Measurements from ENCODE around the gene MCRIP2.

MCRIP2 gene

DNA sequence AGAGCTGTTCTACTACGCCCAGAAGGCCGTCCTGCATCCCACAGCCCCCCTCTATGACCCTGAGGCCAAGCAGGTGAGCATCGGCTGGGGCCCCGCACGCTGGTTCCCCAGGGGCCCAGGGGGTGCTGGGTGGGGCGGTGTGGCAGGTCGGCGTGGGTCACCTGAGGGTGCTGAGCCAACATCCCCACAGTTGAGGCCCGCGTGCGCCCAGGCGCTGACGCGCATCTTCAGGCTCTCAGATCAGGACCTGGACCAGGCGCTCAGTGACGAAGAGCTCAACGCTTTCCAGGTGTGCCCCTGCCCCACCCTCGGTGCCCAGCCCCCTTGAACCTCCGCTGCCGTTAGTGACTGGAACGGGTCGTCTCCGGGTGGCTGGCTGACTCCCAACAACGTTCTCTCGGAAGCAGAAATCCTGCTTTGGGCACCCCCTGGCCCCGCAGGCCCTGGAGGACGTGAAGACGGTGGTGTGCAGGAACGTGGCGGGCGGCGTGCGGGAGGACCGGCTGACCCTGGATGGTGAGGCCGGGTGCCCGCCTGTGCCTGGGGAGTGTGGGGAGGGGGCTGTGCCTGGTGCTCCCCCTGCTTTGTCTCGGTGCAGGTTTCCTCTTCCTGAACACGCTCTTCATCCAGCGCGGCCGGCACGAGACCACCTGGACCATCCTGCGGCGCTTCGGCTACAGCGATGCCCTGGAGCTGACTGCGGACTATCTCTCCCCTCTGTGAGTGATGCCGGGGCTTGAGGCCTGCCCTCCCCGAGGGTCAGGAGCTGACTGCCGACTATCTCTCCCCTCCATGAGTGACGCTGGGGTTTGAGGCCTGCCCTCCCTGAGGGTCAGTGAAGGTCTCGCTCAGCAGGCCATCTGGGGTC, 29.1 kb downstream of the MCRIP2 start:
- no peak for DNase-seq (ENCODE audit: low read depth)

- DNase-seq (ENCODE audit: low read depth), result no peak
Observed at GRCh38 chr16:671353-672131, 29.9 kb downstream of the MCRIP2 start.

- no peak for DNase-seq (ENCODE audit: low read depth)
Observed at GRCh38 chr16:672371-672770, 30.7 kb downstream of the MCRIP2 start.

GRCh38 chr16:672851-673250, 31.2 kb downstream of the MCRIP2 start:
- no peak for DNase-seq (ENCODE audit: low read depth)

GRCh38 chr16:673399-673991, 31.9 kb downstream of the MCRIP2 start:
- no peak for DNase-seq (ENCODE audit: low read depth)

- no peak for DNase-seq (ENCODE audit: low read depth)
Observed at GRCh38 chr16:674214-674881, 32.7 kb downstream of the MCRIP2 start.

DNA sequence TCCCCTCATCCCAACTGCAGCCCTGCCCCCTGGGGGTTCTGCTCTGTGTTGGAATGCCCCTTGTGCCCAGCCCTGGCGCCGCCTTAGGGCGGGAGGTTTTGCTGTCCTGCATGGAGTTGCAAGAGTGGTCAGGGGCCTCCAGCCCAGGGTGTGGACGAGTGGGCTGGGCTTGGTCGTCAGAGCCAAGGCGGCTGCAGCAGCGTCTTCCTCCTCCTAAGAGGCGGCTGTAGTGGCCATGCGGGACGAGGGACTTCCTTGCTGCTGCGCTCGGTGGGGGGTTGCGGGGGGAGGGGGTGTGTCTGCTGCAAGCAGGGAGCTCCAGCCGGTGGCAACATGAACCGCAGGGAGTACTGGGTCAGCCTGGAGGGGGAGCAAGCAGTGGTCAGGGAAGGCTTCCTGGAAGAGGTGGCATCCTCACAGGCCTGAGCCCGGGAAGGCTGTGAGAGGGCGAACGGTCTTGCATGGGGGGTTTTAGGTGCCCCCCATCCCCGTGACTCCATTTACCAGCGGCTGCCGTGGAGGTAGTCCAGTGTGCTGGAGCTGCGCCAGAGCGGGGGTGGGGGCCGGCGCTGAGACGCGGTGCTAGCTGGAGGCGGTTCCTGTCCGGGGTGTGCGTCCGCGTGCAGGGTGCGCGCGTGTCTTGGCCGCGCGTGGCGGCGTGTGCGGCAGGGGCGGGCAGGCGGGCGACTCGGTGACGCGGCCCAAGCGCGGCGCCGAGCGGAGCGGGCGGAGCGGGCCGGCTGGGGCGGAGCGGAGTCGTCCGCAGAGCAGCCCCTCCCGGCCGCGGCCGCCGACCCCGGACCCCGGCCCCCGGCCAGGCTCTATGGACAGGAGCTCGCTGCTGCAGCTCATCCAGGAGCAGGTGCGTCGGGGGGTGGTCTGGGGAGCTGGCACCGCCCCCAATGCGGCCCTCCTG, 33.6 kb downstream of the MCRIP2 start, which contains the start of gene RHBDL1:
Gene RHBDL1 (plus strand): TSS at position 704 of the 916 bp plus-strand sequence. CDS start 120 bp downstream, at position 824.
- DNase-seq (ENCODE audit: low read depth), result no peak

DNA sequence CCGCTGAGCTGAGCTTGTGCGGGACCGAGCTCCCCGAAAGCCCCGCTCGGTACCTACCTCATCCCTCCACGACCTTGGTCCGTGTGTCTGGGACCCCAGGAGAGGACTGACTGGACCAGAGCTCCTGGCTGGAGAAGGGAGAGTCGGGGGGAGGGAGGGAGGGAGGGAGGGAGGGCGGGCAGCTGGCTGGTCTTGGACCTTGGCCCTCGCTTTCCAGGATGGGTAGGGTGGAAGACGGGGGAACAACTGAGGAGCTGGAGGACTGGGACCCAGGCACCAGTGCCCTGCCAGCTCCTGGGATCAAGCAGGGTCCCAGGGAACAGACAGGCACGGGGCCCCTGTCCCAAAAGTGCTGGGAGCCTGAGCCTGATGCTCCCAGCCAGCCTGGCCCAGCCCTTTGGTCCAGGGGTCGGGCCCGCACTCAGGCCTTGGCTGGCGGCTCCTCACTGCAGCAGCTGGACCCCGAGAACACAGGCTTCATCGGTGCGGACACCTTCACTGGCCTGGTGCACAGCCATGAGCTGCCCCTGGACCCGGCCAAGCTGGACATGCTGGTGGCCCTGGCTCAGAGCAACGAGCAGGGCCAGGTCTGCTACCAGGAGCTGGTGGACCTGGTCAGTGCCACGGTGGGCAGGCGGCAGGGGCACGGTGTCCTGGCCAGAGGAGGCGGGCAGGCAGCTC, 34.4 kb downstream of the MCRIP2 start:
- no peak for DNase-seq (ENCODE audit: low read depth)

GRCh38 chr16:676565-676902, 34.9 kb downstream of the MCRIP2 start:
- no peak for DNase-seq (ENCODE audit: low read depth)

DNA sequence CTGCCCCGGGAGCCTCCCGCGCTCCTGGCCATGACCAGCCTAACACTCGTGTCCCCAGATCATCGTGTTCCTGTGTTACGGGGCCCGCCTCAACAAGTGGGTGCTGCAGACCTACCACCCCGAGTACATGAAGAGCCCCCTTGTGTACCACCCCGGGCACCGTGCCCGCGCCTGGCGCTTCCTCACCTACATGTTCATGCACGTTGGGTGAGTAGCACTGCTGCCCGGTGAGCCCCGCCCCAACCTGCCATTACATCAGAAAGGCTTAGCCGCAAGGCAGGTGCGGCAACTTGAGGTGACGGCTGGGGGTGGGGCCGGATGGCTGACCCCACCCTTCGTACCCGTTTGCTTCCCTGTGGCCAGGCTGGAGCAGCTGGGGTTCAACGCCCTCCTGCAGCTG, 35.3 kb downstream of the MCRIP2 start:
- DNase-seq (ENCODE audit: low read depth), result no peak

- DNase-seq (ENCODE audit: low read depth), result no peak
Observed at GRCh38 chr16:677316-678190, 35.9 kb downstream of the MCRIP2 start.

DNA sequence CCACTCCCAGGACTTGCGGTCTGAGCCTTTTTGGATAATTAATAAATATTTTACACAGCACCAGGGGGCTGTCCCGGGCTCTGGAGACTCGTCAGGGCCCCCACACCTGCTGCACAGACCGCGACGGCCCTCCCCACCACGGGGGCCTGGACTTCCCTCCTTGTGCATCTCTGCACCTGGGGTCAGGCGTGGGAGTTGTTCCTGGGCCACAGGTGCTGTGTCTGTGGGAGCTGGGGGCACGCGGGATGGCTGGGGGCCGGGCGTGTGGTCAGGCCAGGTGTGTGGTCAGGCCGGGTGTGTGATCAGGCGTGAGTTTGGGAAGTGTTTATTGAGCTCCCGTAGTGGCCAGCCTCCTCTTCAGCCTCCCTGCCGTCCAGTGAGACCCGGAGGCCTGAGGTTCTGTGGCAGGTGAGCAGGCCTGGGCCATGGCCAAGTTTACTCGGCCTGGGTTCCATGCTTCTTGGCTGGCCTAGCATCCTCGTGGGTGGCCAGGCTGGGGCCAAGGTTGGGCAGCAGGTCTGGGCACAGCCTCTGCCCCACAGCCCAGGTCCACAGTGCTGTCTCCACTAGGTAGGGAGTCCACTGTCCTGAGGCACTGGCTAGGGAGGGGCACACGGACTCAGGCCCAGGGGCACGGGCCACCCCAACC, 36.7 kb downstream of the MCRIP2 start:
- DNase-seq (ENCODE audit: low read depth), result no peak

DNA sequence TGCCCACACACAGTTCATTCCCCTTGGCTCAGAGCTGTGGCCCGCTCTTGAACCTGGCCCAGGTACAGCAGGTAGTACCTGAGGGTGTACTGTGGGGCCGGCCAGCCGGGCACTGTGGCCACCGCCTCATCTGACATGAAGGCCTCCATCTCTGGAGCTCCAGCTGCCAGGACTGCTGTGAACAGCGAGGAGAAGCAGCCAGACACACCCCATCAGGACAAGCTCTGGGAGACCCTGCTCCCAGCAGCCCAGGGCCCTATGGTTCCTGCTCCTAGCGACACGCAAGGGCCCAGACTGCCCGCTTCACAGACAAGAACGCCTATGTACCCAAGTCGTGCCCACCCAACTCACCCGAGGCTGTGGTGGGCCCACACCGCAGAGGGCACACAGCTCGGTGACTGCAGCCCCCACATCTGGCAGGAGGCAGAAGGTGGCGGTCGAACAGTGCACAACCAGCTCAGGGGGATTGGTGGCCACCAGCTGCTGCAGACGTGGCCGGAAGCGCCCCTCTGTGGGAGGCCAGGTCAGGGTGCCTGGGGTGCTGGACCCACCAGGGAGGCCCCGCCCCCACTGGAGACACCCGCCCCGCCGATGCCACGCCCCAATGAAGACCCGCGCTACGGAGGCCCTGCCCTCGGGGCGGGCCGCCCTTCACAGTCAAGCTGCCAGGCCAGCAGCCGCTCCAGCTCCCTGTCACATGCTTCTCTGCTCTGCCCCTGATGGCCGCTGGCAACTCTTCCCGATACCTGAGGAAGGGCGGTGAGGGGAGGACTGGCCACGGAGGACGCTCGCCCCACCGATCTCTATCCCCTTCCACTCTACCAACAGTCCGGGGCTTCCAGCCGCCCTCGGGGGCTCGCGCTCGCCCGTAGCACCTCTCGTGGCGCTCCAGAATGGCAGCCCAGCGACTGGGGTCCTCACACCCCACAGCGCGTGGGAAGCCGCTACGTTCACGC, 37.5 kb downstream of the MCRIP2 start:
- peak; percentile 35 for DNase-seq (ENCODE audit: low read depth)

DNA sequence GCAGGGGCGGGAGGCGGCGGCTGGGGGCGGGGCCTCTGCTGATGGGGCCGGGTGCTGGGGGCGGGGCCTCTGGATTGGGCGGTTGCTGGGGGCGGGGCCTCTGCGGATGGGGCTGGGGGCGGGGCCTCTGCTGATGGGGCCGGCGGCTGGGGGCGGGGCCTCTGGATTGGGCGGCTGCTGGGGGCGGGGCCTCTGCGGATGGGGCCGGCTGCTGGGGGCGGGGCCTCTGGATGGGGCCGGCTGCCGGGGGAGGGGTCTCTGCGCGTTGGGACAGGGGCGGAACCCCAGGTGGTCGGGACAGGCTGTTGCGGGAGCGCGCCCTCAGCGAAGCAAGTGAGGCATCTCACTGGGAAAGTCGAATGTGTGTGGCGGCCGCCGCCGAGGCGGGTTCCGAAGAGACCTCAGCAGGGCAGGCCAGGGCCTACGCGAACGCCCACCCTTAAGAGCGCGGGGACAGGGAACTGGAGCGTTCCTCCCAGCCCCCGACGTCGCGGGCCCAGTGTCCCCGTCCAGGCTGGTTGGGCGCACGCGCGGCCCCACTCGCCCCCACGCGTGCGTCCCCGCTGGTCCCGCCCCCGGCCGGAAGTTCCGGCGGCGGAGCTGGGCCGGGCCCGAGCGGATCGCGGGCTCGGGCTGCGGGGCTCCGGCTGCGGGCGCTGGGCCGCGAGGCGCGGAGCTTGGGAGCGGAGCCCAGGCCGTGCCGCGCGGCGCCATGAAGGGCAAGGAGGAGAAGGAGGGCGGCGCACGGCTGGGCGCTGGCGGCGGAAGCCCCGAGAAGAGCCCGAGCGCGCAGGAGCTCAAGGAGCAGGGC, 38.4 kb downstream of the MCRIP2 start, which contains the start of gene STUB1:
Gene STUB1 (plus strand): TSS at position 597 of the 811 bp plus-strand sequence. CDS start 116 bp downstream, at position 713.
- peak; percentile 84 for DNase-seq (ENCODE audit: low read depth)

- no peak for DNase-seq (ENCODE audit: low read depth)
Observed at GRCh38 chr16:680625-680945, 39.0 kb downstream of the MCRIP2 start.

GRCh38 chr16:680967-681745, 39.5 kb downstream of the MCRIP2 start:
- DNase-seq (ENCODE audit: low read depth), result no peak
